Measurements from ENCODE around the gene MRPS12. TPM values are rescaled to one million over a fixed set of nuclear protein-coding genes. Genes with fewer than 3 reads are reported as not detected.

MRPS12 gene
- total RNA-seq, 1 donor from 2014 or later = 112 TPM

- Mint-ChIP-seq H3K27ac (peak overlapping the region; percentile 86), H3K27me3 (no peaks in the 10 kb centered on the region), H3K4me1 (peaks cover 35% of the 10 kb centered on the region), H3K36me3 (ENCODE audit: low read depth) (peaks cover 30% of the 10 kb centered on the region), H3K4me3 (peak overlapping the region; percentile 93), H3K9me3 (no peaks in the 10 kb centered on the region)
- DNase-seq = no peak
- intact Hi-C loops (cut with micrococcal nuclease) = no loop called here
Observed at GRCh38 chr19:38900743-38901190, 30.0 kb upstream of the MRPS12 start.

DNA sequence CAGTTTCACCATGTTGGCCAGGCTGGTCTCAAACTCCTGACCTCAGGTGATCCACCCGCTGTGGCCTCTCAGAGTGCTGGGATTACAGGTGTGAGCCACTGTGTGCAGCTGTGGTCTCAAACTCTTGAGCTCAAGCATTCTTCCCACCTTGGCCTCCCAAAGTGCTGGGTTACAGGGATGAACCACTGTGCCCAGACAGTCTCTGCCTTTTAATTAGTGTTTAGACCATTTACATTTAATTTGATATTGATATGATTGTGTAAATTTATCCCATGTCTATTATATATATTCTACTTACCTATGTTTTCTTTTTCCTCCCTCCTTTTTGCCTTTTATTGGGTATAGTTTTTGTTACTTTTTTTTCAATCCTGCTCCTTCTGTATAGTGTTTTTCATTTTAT lies 29.1 kb upstream of the MRPS12 start:
- Mint-ChIP-seq H3K36me3 (ENCODE audit: low read depth) (peaks cover 33% of the 10 kb centered on the region), H3K4me1 (peaks cover 35% of the 10 kb centered on the region), H3K9me3 (no peaks in the 10 kb centered on the region), H3K4me3 (peak overlapping the region; percentile 66), H3K27ac (no peak overlapping the region), H3K27me3 (no peaks in the 10 kb centered on the region)
- intact Hi-C loops (cut with micrococcal nuclease) = no loop called here
- no peak for DNase-seq

DNA sequence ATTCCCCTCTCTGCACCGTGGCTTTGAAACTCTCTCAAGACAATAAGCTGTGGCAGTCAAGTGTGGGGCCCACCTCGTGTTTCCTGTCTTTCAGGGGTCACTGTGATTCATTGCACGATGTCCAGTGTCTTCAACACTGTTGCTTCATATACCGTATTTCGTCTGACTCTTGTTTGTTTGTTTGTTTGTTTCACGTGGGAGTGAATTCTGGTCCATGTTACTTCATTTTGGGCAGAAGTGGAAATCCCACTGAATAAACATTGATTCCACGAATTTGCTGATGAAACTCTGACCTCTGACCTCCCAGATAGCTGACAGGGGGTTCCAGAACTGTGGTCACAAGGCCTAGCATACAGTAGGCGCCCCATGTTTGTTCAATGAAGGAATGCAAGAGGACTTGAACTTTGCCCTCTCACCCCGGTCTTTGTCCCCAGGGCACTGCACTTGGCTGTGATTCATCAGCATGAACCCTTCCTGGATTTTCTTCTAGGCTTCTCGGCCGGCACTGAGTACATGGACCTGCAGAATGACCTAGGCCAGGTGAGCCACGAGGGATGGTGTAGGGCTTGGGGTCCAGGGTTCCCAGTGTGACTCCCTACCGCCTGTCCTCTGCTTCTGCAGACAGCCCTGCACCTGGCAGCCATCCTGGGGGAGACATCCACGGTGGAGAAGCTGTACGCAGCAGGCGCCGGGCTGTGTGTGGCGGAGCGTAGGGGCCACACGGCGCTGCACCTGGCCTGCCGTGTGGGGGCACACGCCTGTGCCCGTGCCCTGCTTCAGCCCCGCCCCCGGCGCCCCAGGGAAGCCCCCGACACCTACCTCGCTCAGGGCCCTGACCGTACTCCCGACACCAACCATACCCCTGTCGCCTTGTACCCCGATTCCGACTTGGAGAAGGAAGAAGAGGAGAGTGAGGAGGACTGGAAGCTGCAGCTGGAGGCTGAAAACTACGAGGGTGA lies 25.9 kb upstream of the MRPS12 start:
- Mint-ChIP-seq H3K4me3 (no peak overlapping the region), H3K36me3 (ENCODE audit: low read depth) (peaks cover 56% of the 10 kb centered on the region), H3K4me1 (peaks cover 17% of the 10 kb centered on the region), H3K27me3 (no peaks in the 10 kb centered on the region), H3K27ac (no peak overlapping the region), H3K9me3 (no peaks in the 10 kb centered on the region)
- intact Hi-C loops (cut with micrococcal nuclease) = no loop called here
- no peak for DNase-seq

GRCh38 chr19:38905620-38906019 lies 25.1 kb upstream of the MRPS12 start:
- peaks cover 59% of the 10 kb centered on the region for H3K36me3 Mint-ChIP-seq (ENCODE audit: low read depth)
- H3K9me3 Mint-ChIP-seq = no peaks in the 10 kb centered on the region
- H3K27ac Mint-ChIP-seq = no peak overlapping the region

DNA sequence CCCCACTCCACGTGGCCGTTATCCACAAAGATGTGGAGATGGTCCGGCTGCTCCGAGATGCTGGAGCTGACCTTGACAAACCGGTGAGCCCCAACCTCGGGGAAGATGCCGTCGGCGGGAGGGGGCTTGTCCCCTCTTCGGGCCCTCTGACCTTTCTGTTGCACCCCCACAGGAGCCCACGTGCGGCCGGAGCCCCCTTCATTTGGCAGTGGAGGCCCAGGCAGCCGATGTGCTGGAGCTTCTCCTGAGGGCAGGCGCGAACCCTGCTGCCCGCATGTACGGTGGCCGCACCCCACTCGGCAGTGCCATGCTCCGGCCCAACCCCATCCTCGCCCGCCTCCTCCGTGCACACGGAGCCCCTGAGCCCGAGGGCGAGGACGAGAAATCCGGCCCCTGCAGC lies 23.5 kb upstream of the MRPS12 start:
- Mint-ChIP-seq H3K27me3 (no peaks in the 10 kb centered on the region), H3K36me3 (ENCODE audit: low read depth) (peaks cover 54% of the 10 kb centered on the region), H3K4me3 (no peak overlapping the region), H3K4me1 (peaks cover 6% of the 10 kb centered on the region), H3K9me3 (no peaks in the 10 kb centered on the region), H3K27ac (no peak overlapping the region)
- intact Hi-C loops (cut with micrococcal nuclease) = no loop called here
- no peak for DNase-seq

More at GRCh38 chr19:38905620-38906019, 25.1 kb upstream of the MRPS12 start:
- no peak overlapping the region for H3K4me3 Mint-ChIP-seq
- intact Hi-C loops (cut with micrococcal nuclease) = no loop called here
- H3K27me3 Mint-ChIP-seq = no peaks in the 10 kb centered on the region
- peaks cover 15% of the 10 kb centered on the region for H3K4me1 Mint-ChIP-seq
- no peak for DNase-seq

DNA sequence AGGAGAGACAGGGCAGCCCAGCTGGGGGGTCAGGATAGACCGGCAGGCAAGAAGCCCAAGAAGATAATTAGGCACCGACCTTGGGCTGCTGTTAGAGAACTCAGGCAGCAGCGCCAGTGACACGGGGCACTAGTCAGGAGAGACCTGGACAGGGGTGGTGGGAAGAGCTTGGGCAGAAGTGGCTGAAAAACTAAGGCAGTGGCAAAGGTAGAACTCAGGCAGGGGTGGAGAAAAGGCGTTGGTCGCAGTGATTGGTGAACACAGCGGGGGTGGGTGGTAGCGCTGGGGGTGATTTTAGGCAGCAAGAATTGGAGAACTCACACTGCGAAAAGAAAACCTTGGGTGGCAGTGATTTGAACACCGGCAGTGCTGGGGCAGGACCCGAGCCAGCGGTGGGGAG lies 23.1 kb upstream of the MRPS12 start:
- H3K27ac Mint-ChIP-seq = no peak overlapping the region

GRCh38 chr19:38908911-38909310 lies 21.8 kb upstream of the MRPS12 start:
- no peak overlapping the region for H3K4me3 Mint-ChIP-seq
- no peaks in the 10 kb centered on the region for H3K27me3 Mint-ChIP-seq
- intact Hi-C loops (cut with micrococcal nuclease) = no loop called here
- H3K4me1 Mint-ChIP-seq = peaks cover 13% of the 10 kb centered on the region
- no peak for DNase-seq
- no peaks in the 10 kb centered on the region for H3K9me3 Mint-ChIP-seq
- H3K36me3 Mint-ChIP-seq (ENCODE audit: low read depth) = peaks cover 48% of the 10 kb centered on the region
- H3K27ac Mint-ChIP-seq = no peak overlapping the region

More for the DNA sequence above, 23.1 kb upstream of the MRPS12 start:
- Mint-ChIP-seq H3K4me1 (peaks cover 7% of the 10 kb centered on the region), H3K36me3 (ENCODE audit: low read depth) (peaks cover 53% of the 10 kb centered on the region), H3K9me3 (no peaks in the 10 kb centered on the region), H3K4me3 (no peak overlapping the region), H3K27me3 (no peaks in the 10 kb centered on the region)
- no peak for DNase-seq
- intact Hi-C loops (cut with micrococcal nuclease) = no loop called here

- no peak overlapping the region for H3K27ac Mint-ChIP-seq
- peaks cover 33% of the 10 kb centered on the region for H3K36me3 Mint-ChIP-seq (ENCODE audit: low read depth)
- intact Hi-C loops (cut with micrococcal nuclease) = no loop called here
- H3K27me3 Mint-ChIP-seq = no peaks in the 10 kb centered on the region
- no peak overlapping the region for H3K4me3 Mint-ChIP-seq
- peaks cover 10% of the 10 kb centered on the region for H3K4me1 Mint-ChIP-seq
- no peaks in the 10 kb centered on the region for H3K9me3 Mint-ChIP-seq
- no peak for DNase-seq
Observed at GRCh38 chr19:38910488-38910887, 20.3 kb upstream of the MRPS12 start.

DNA sequence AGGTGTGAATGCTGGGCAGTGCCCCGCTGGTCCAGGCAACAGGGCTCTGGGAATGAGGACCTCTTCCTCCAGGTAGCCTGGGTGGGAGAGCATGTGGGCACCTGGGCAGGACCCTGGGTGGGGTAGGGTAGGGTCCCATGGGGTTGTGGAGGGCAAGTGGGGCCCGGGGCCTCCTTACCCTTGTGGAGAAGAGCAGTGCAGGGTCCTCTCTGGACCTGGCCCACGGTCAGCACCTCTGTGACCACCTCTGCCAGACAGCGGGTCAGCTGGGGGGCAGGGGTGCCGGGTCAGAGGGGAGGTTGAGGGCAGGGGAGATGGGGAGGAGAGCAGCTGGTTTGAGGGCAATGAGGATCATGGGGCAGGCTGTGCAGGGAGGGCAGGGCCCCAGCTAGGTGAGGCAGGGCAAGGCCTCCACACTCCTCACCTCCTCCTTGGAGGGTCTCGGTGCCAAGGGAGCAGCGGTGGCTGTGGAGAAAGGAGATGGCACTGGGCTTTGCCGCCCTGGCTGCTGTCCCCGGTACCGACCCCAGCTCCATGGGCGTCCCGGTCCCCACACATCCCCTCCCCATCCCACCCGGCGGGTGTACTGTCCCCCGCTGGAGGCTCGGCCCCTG lies 19.2 kb upstream of the MRPS12 start:
- no peak overlapping the region for H3K27ac Mint-ChIP-seq
- no peaks in the 10 kb centered on the region for H3K27me3 Mint-ChIP-seq
- peaks cover 10% of the 10 kb centered on the region for H3K4me1 Mint-ChIP-seq
- intact Hi-C loops (cut with micrococcal nuclease) = no loop called here
- H3K9me3 Mint-ChIP-seq = no peaks in the 10 kb centered on the region
- no peak for DNase-seq
- H3K4me3 Mint-ChIP-seq = no peak overlapping the region
- peaks cover 30% of the 10 kb centered on the region for H3K36me3 Mint-ChIP-seq (ENCODE audit: low read depth)

GRCh38 chr19:38912600-38913514 lies 17.9 kb upstream of the MRPS12 start:
- Mint-ChIP-seq H3K9me3 (no peaks in the 10 kb centered on the region), H3K4me1 (peaks cover 10% of the 10 kb centered on the region), H3K36me3 (ENCODE audit: low read depth) (peaks cover 17% of the 10 kb centered on the region), H3K27me3 (no peaks in the 10 kb centered on the region), H3K27ac (peak overlapping the region; percentile 60), H3K4me3 (no peak overlapping the region)
- intact Hi-C loops (cut with micrococcal nuclease) = no loop called here
- DNase-seq = no peak

- intact Hi-C loops (cut with micrococcal nuclease) = no loop called here
- Mint-ChIP-seq H3K4me1 (peaks cover 7% of the 10 kb centered on the region), H3K27me3 (no peaks in the 10 kb centered on the region), H3K4me3 (no peak overlapping the region), H3K36me3 (ENCODE audit: low read depth) (peaks cover 9% of the 10 kb centered on the region), H3K9me3 (no peaks in the 10 kb centered on the region), H3K27ac (no peak overlapping the region)
- DNase-seq = no peak
Observed at GRCh38 chr19:38913958-38914357, 16.8 kb upstream of the MRPS12 start.

GRCh38 chr19:38915329-38916321 lies 15.1 kb upstream of the MRPS12 start:
- Mint-ChIP-seq H3K4me1 (peaks cover 7% of the 10 kb centered on the region), H3K36me3 (ENCODE audit: low read depth) (peaks cover 3% of the 10 kb centered on the region), H3K27me3 (no peaks in the 10 kb centered on the region), H3K27ac (no peak overlapping the region), H3K4me3 (no peak overlapping the region), H3K9me3 (no peaks in the 10 kb centered on the region)
- DNase-seq = no peak
- intact Hi-C loops (cut with micrococcal nuclease) = no loop called here

- Mint-ChIP-seq H3K4me1 (peaks cover 7% of the 10 kb centered on the region), H3K27ac (no peak overlapping the region), H3K27me3 (no peaks in the 10 kb centered on the region), H3K9me3 (no peaks in the 10 kb centered on the region), H3K36me3 (ENCODE audit: low read depth) (peaks cover 5% of the 10 kb centered on the region), H3K4me3 (no peak overlapping the region)
- intact Hi-C loops (cut with micrococcal nuclease) = no loop called here
- DNase-seq = no peak
Observed at GRCh38 chr19:38917516-38917915, 13.2 kb upstream of the MRPS12 start.

Measured in activated CD4-positive, alpha-beta T cell treated with anti-CD3 and anti-CD28 coated beads, Interleukin-2, amount 10 ng/mL, durations not matched to agents 24 days and 14 days (primary cell).